GM18858 (cell line): ENCODE results near the gene PALLD.
"Not testable (repeated sequence)": the region's sequence is repeated elsewhere in the genome, so short reads cannot be mapped to it uniquely, and the experiment has no call there.

Source experiments
- ATAC-seq: cut with Tn5 transposase; IDR thresholded peaks from one replicate; pipeline ENCODE4 v1.9.1; 2021; ENCODE audit not compliant: unreplicated experiment

PALLD gene

GRCh38 chr4:168724243-168724642 lies 227.4 kb downstream of the PALLD start:
- no peak for ATAC-seq

GRCh38 chr4:168724686-168725411 lies 228.0 kb downstream of the PALLD start:
- no peak for ATAC-seq

- ATAC-seq = no peak
Observed at GRCh38 chr4:168725930-168726329, 229.1 kb downstream of the PALLD start.

- not testable (repeated sequence) for ATAC-seq
Observed at GRCh38 chr4:168727181-168727580, 230.3 kb downstream of the PALLD start.

GRCh38 chr4:168731006-168731636 lies 234.3 kb downstream of the PALLD start:
- no peak for ATAC-seq

- no peak for ATAC-seq
Observed at GRCh38 chr4:168731706-168732414, 235.0 kb downstream of the PALLD start.

GRCh38 chr4:168732714-168733113 lies 235.9 kb downstream of the PALLD start:
- ATAC-seq = no peak

- ATAC-seq = no peak
Observed at GRCh38 chr4:168734703-168735678, 238.1 kb downstream of the PALLD start.

- no peak for ATAC-seq
Observed at GRCh38 chr4:168735735-168736134, 238.9 kb downstream of the PALLD start.

GRCh38 chr4:168736860-168737805 lies 240.3 kb downstream of the PALLD start:
- no peak for ATAC-seq

GRCh38 chr4:168737806-168738172 lies 240.9 kb downstream of the PALLD start:
- ATAC-seq = no peak

GRCh38 chr4:168739886-168740285 lies 243.0 kb downstream of the PALLD start:
- ATAC-seq = no peak

GRCh38 chr4:168740691-168741090 lies 243.8 kb downstream of the PALLD start:
- no peak for ATAC-seq

- ATAC-seq = no peak
Observed at GRCh38 chr4:168741281-168742173, 244.7 kb downstream of the PALLD start.

- ATAC-seq = no peak
Observed at GRCh38 chr4:168743131-168743530, 246.3 kb downstream of the PALLD start.

- ATAC-seq = no peak
Observed at GRCh38 chr4:168743601-168744000, 246.7 kb downstream of the PALLD start.

- ATAC-seq = no peak
Observed at GRCh38 chr4:168744021-168744420, 247.2 kb downstream of the PALLD start.

- no peak for ATAC-seq
Observed at GRCh38 chr4:168748807-168749206, 252.0 kb downstream of the PALLD start.
